Activated B cell treated with CpG ODN at 0.5 μM for 24 hours (primary cell): Measurements from ENCODE around the gene P2RY13. TPM values are rescaled to one million over a fixed set of nuclear protein-coding genes. Genes with fewer than 3 reads are reported as not detected.

Experiments
- ATAC-seq: fragments of 200-7000 bp; cut with Tn5 transposase; one replicate; pipeline ENCODE4 v1.10.0; 2021; ENCODE audit warnings: low read depth, mild to moderate bottlenecking, moderate library complexity
- CTCF ChIA-PET: fragments of 350-600 bp; sonication (Branson Sonifier 250); formaldehyde crosslinking; loops from one replicate; lab custom pipeline; 2021; ENCODE audit warnings: antibody characterized with exemption; lab: Charles Lee
- POLR2A ChIA-PET: fragments of 350-600 bp; sonication (Branson Sonifier 250); formaldehyde crosslinking; loops from one replicate; lab custom pipeline; 2021; ENCODE audit warnings: antibody characterized with exemption; lab: Charles Lee
- DNase-seq: peaks from one replicate; pipeline ENCODE4 v3.0.0; 2022
- H3K27ac Mint-ChIP-seq: one replicate; pipeline ENCODE4 v1.8.0; 2020; ENCODE audit warnings: mixed read lengths
- H3K27me3 Mint-ChIP-seq: one replicate; pipeline ENCODE4 v1.8.0; 2021; ENCODE audit warnings: mixed read lengths
- H3K36me3 Mint-ChIP-seq: one replicate; pipeline ENCODE4 v1.8.0; 2021; ENCODE audit warnings: low read depth, mixed read lengths
- H3K4me1 Mint-ChIP-seq: one replicate; pipeline ENCODE4 v1.8.0; 2021; ENCODE audit warnings: mixed read lengths
- H3K4me3 Mint-ChIP-seq: one replicate; pipeline ENCODE4 v1.8.0; 2020; ENCODE audit warnings: mild to moderate bottlenecking, mixed read lengths
- H3K9me3 Mint-ChIP-seq: one replicate; pipeline ENCODE4 v1.8.0; 2020; ENCODE audit warnings: mixed read lengths
- intact Hi-C: fragments of 100-400 bp; cut with micrococcal nuclease; formaldehyde crosslinking; loops from one replicate; pipeline ENCODE4 v1.15.1; 2024
- total RNA-seq: library from RNA; stranded (reverse); gene quantifications from 2 replicates; pipeline ENCODE4 v1.2.3, GENCODE V29; 2022
- TF ChIP-seq, protein P1 (sequence below): fragments of 200-600 bp; IDR thresholded peaks from one replicate; pipeline ENCODE4 v1.8.0; 2022; ENCODE audit warnings: antibody characterized with exemption, mild to moderate bottlenecking

The P2RY13 gene
- total RNA-seq, 1 donor from 2014 or later = 0.33 TPM

GRCh38 chr3:151283387-151283786 lies 46.0 kb downstream of the P2RY13 start:
- Mint-ChIP-seq H3K36me3 (no peaks in the 10 kb centered on the region), H3K27ac (no peak overlapping the region)

GRCh38 chr3:151282921-151283320 lies 46.4 kb downstream of the P2RY13 start:
- ChIA-PET POLR2A (no interaction called here), CTCF (interaction anchor here (0.6 to 9.6 kb wide), 11 partner anchors 16 to 357 kb away, joined by 3 to 237 read pairs (median 4); no protein-coding TSS in a partner anchor)
- intact Hi-C loops = loop anchor here (1.0 kb wide), 5 partner anchors 56 to 755 kb away; no protein-coding TSS in a partner anchor
- peaks cover 30% of the 10 kb centered on the region for H3K4me1 Mint-ChIP-seq
- TF ChIP-seq, protein P1, sequence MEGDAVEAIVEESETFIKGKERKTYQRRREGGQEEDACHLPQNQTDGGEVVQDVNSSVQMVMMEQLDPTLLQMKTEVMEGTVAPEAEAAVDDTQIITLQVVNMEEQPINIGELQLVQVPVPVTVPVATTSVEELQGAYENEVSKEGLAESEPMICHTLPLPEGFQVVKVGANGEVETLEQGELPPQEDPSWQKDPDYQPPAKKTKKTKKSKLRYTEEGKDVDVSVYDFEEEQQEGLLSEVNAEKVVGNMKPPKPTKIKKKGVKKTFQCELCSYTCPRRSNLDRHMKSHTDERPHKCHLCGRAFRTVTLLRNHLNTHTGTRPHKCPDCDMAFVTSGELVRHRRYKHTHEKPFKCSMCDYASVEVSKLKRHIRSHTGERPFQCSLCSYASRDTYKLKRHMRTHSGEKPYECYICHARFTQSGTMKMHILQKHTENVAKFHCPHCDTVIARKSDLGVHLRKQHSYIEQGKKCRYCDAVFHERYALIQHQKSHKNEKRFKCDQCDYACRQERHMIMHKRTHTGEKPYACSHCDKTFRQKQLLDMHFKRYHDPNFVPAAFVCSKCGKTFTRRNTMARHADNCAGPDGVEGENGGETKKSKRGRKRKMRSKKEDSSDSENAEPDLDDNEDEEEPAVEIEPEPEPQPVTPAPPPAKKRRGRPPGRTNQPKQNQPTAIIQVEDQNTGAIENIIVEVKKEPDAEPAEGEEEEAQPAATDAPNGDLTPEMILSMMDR = peak; percentile 78
- peak; percentile 38 for ATAC-seq
- no peaks in the 10 kb centered on the region for H3K36me3 Mint-ChIP-seq
- no peak overlapping the region for H3K27ac Mint-ChIP-seq
- H3K4me3 Mint-ChIP-seq = no peak overlapping the region
- no peak for DNase-seq
- no peaks in the 10 kb centered on the region for H3K9me3 Mint-ChIP-seq
- H3K27me3 Mint-ChIP-seq = no peaks in the 10 kb centered on the region

More at GRCh38 chr3:151283387-151283786, 46.0 kb downstream of the P2RY13 start:
- no peak overlapping the region for H3K4me3 Mint-ChIP-seq
- CTCF ChIA-PET = interaction anchor here (0.9 to 9.6 kb wide), 8 partner anchors 17 to 115 kb away, joined by 3 to 237 read pairs (median 17); no protein-coding TSS in a partner anchor
- ATAC-seq (no peak), DNase-seq (no peak)
- intact Hi-C loops = loop anchor here (1.0 kb wide), 5 partner anchors 56 to 755 kb away; no protein-coding TSS in a partner anchor
- peaks cover 25% of the 10 kb centered on the region for H3K4me1 Mint-ChIP-seq
- TF ChIP-seq, protein P1 = no peak
- no peaks in the 10 kb centered on the region for H3K9me3 Mint-ChIP-seq
- no peaks in the 10 kb centered on the region for H3K27me3 Mint-ChIP-seq
- POLR2A ChIA-PET = no interaction called here

DNA sequence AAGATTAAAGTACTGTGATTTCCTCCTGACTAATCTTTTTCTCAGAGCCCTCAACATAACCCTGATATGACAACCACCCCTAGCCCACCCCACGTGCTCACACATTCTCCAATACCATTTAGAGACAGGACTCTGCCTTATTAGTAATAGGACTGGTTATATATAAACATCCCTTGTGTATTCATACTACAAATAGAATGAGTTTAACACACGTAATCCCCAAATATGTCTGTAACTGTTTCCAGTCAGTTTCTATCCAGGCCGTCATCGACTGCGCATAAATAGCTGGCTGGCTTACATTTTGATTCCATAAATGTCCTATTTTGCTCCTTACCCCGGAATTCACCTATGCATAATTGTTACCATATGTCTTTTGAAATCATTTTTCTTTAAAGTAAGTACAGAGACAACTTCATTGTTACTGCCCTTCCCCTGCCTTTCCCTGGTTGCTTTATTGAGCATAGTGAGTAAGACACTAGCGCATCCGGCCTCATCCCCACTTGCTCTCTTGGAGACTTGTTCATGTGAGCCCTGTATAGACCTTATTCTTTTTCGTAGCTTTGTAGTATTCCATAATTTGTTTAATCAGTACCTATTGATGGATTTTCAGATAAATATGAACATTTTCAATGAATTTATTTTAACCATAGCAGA lies 47.6 kb downstream of the P2RY13 start:
- H3K36me3 Mint-ChIP-seq = no peaks in the 10 kb centered on the region
- TF ChIP-seq, protein P1 = no peak
- H3K27me3 Mint-ChIP-seq = no peaks in the 10 kb centered on the region
- H3K9me3 Mint-ChIP-seq = no peaks in the 10 kb centered on the region
- intact Hi-C loops = no loop called here
- no peak overlapping the region for H3K4me3 Mint-ChIP-seq
- ATAC-seq (no peak), DNase-seq (no peak)
- ChIA-PET POLR2A (no interaction called here), CTCF (interaction anchor here (0.7 to 9.6 kb wide), 10 partner anchors 15 to 356 kb away, joined by 3 to 237 read pairs (median 4); no protein-coding TSS in a partner anchor)
- peaks cover 38% of the 10 kb centered on the region for H3K4me1 Mint-ChIP-seq
- no peak overlapping the region for H3K27ac Mint-ChIP-seq

DNA sequence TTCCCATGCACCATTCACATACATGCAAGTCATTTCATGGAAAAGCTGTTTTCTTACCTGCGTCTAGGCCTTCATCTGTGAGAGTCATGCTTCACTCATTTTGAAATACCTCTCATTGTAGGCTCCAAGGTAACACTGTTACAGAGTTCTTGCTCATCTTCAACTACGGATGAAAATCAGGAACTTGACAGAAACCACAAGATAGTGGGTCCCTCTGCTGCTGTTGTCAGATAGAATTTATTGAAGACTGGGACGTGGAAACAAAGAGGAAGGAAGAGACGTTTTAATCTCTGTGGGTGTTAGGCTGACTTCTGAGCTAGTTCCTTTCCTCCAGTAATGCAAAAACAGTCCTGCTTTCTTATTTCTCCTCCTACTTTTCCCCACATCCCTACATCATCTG lies 51.1 kb downstream of the P2RY13 start, which contains the start of gene P2RY14:
Gene P2RY14 (minus strand): TSS at position 313 of the 400 bp plus-strand sequence. CDS start 64,226 bp downstream, outside the sequence.
- H3K9me3 Mint-ChIP-seq = no peaks in the 10 kb centered on the region
- DNase-seq (no peak), ATAC-seq (peak; percentile 64)
- ChIA-PET CTCF (interaction anchor here (1.3 to 9.6 kb wide), 7 partner anchors 10 to 115 kb away, joined by 3 to 237 read pairs (median 5); no protein-coding TSS in a partner anchor), POLR2A (interaction anchor here (0.5 to 7.3 kb wide), 9 partner anchors 10 to 870 kb away, joined by 3 to 91 read pairs (median 5); no protein-coding TSS in a partner anchor)
- intact Hi-C loops = loop anchor here (1.0 to 10.0 kb wide), 5 partner anchors 51 to 917 kb away; partner anchors contain the start of gene TSC22D2
- H3K4me1 Mint-ChIP-seq = peaks cover 71% of the 10 kb centered on the region
- TF ChIP-seq, protein P1 = no peak
- no peaks in the 10 kb centered on the region for H3K27me3 Mint-ChIP-seq
- no peaks in the 10 kb centered on the region for H3K36me3 Mint-ChIP-seq
- peak within 1 kb of the TSS; percentile 25 for H3K4me3 Mint-ChIP-seq
- peak within 1 kb of the TSS; percentile 97 for H3K27ac Mint-ChIP-seq

GRCh38 chr3:151276687-151277042 lies 52.7 kb downstream of the P2RY13 start:
- TF ChIP-seq, protein P1 = no peak
- intact Hi-C loops = loop anchor here (1.0 to 10.0 kb wide), 4 partner anchors 10 to 918 kb away; partner anchors contain the start of gene TSC22D2

More at GRCh38 chr3:151276687-151277042, 52.7 kb downstream of the P2RY13 start:
- no peaks in the 10 kb centered on the region for H3K27me3 Mint-ChIP-seq
- DNase-seq = peak; percentile 33
- H3K27ac Mint-ChIP-seq = peak overlapping the region; percentile 97
- peak overlapping the region; percentile 75 for H3K4me3 Mint-ChIP-seq
- peaks cover 82% of the 10 kb centered on the region for H3K4me1 Mint-ChIP-seq
- no peaks in the 10 kb centered on the region for H3K9me3 Mint-ChIP-seq
- ChIA-PET CTCF (interaction anchor here (3.7 to 9.6 kb wide), 3 partner anchors 10 to 107 kb away, joined by 24 to 237 read pairs (median 122); no protein-coding TSS in a partner anchor), POLR2A (interaction anchor here (0.7 to 7.3 kb wide), 4 partner anchors 9 to 127 kb away, joined by 4 to 91 read pairs (median 14); no protein-coding TSS in a partner anchor)
- no peaks in the 10 kb centered on the region for H3K36me3 Mint-ChIP-seq
- peak; percentile 77 for ATAC-seq
